Effector memory CD8-positive, alpha-beta T cell (primary cell): ENCODE data around the gene PDLIM5.
"Not testable (repeated sequence)": the region's sequence is repeated elsewhere in the genome, so short reads cannot be mapped to it uniquely, and the experiment has no call there.

Experiments
- ATAC-seq: fragments of 150-1000 bp; cut with Tn5 transposase; replicated peaks from 2 replicates; pipeline ENCODE4 v1.10.0; 2021; ENCODE audit warnings: mild to moderate bottlenecking, moderate library complexity
- DNase-seq, 3 experiments: peaks; one replicate each; pipeline ENCODE4 v3.0.0; 2021
- H3K27ac Mint-ChIP-seq, 2 donors: one replicate each; pipeline ENCODE4 v1.8.0; 2022; ENCODE audit warnings: mild to moderate bottlenecking in 2 of 2, mixed read lengths in 2 of 2, moderate library complexity in 2 of 2
- H3K27me3 Mint-ChIP-seq, 2 donors: one replicate each; pipeline ENCODE4 v1.8.0; 2022; ENCODE audit warnings: mixed read lengths in 2 of 2
- H3K36me3 Mint-ChIP-seq: one replicate; pipeline ENCODE4 v1.8.0; 2022; ENCODE audit warnings: mild to moderate bottlenecking, moderate library complexity, mixed read lengths; ENCODE audit not compliant: insufficient read depth
- H3K4me1 Mint-ChIP-seq, 2 donors: one replicate each; pipeline ENCODE4 v1.8.0; 2022; ENCODE audit warnings: low read depth in 2 of 2, mixed read lengths in 2 of 2
- H3K4me3 Mint-ChIP-seq, 2 donors: one replicate each; pipeline ENCODE4 v1.8.0; 2022; ENCODE audit warnings: mild to moderate bottlenecking in 2 of 2, mixed read lengths in 2 of 2, moderate library complexity in 2 of 2
- H3K9me3 Mint-ChIP-seq, 2 donors: one replicate each; pipeline ENCODE4 v1.8.0; 2022; ENCODE audit warnings: mixed read lengths in 2 of 2

Gene PDLIM5

DNA sequence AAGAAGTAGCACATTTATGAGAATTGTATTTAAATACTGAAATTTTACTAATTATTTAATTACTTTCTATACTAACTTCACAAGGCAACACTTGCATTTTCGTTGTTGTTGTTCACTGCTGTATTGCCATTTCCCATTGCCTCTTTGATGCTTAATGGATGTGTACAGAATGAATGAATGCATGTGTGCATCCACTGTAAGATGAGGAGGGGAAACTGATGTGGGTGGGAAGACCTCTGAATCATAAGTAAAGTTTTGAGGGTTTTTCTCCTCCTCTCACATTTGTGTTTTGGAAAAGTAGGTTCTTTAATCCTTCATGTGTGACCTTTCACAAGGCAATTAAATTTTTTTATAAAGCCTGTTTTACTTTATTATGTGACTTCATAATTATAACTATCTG, 46.8 kb downstream of the PDLIM5 start:
- Mint-ChIP-seq H3K27me3 (no peaks in the 10 kb centered on the region), H3K27ac (no peak overlapping the region), H3K4me1 (peaks cover 0 to 5% of the 10 kb centered on the region in 2 donors), H3K36me3 (peaks cover 3% of the 10 kb centered on the region), H3K4me3 (no peak overlapping the region), H3K9me3 (no peaks in the 10 kb centered on the region)
- no peak for DNase-seq
- ATAC-seq: no peak

DNA sequence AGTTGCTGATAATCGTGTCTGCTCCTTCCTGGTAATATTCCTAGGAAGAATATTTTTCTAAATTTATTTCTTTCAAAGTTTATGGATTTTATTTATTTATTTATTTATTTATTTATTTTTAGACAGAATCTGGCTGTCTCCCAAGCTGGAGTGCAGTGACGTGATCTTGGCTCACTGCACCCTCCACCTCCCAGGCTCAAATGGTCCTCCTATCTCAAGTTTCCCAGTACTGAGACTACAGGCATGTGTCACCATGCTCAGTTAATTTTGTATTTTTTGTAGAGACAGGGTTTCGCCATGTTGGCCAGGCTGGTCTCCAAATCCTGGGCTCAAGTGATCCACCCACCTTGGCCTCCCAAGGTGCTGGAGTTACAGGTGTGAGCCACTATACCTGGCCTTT, 48.9 kb downstream of the PDLIM5 start:
- ATAC-seq (no peak), DNase-seq (no peak)
- Mint-ChIP-seq H3K4me1 (peaks cover 0 to 5% of the 10 kb centered on the region in 2 donors), H3K4me3 (no peak overlapping the region), H3K27me3 (no peaks in the 10 kb centered on the region), H3K27ac (no peak overlapping the region), H3K9me3 (no peaks in the 10 kb centered on the region), H3K36me3 (no peaks in the 10 kb centered on the region)

GRCh38 chr4:94504545-94504944, 52.8 kb downstream of the PDLIM5 start:
- H3K4me3 Mint-ChIP-seq: no peak overlapping the region
- no peak overlapping the region for H3K27ac Mint-ChIP-seq
- H3K9me3 Mint-ChIP-seq: no peaks in the 10 kb centered on the region
- DNase-seq (no peak), ATAC-seq (no peak)
- peaks cover 2 to 5% of the 10 kb centered on the region in 2 donors for H3K4me1 Mint-ChIP-seq
- H3K36me3 Mint-ChIP-seq: no peaks in the 10 kb centered on the region
- H3K27me3 Mint-ChIP-seq: no peaks in the 10 kb centered on the region

- no peak for ATAC-seq
- H3K9me3 Mint-ChIP-seq: no peaks in the 10 kb centered on the region
- no peaks in the 10 kb centered on the region for H3K27me3 Mint-ChIP-seq
- no peaks in the 10 kb centered on the region for H3K36me3 Mint-ChIP-seq
- no peak for DNase-seq
- H3K27ac Mint-ChIP-seq: no peak overlapping the region
- H3K4me3 Mint-ChIP-seq: no peak overlapping the region
- H3K4me1 Mint-ChIP-seq: peaks cover 2 to 5% of the 10 kb centered on the region in 2 donors
These were observed 55.1 kb downstream of the PDLIM5 start for GRCh38 chr4:94506822-94507221.

DNA sequence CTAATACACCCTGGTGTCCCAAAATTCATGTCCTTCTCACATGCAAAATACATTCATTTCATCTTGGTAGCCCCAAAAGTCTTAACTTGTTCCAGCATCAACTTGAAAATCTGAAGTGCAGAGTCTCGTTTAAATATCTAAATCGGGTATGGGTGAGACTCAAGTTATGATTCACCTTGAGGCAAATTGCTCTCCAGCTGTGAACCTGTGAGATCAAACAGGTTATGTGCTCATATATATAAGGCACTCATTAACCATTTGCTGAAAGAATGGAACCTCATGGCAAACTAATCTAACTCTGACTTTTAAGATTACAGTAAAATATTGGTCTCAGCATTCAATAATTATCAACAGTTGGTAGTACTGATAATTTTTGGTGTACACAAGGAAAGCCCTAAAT, 55.5 kb downstream of the PDLIM5 start:
- Mint-ChIP-seq H3K27me3 (no peaks in the 10 kb centered on the region), H3K36me3 (no peaks in the 10 kb centered on the region), H3K4me3 (no peak overlapping the region), H3K27ac (peak overlapping the region in 1 of 2 donors; percentile 38), H3K9me3 (no peaks in the 10 kb centered on the region), H3K4me1 (peaks cover under 1 to 2% of the 10 kb centered on the region in 2 donors)
- ATAC-seq: no peak
- DNase-seq: no peak

- DNase-seq: no peak
- peak overlapping the region; percentile 38 to 77 for H3K27ac Mint-ChIP-seq
- no peak overlapping the region for H3K4me3 Mint-ChIP-seq
- H3K4me1 Mint-ChIP-seq: peaks cover 2% of the 10 kb centered on the region in 2 donors
- ATAC-seq: no peak
- H3K36me3 Mint-ChIP-seq: no peaks in the 10 kb centered on the region
- no peaks in the 10 kb centered on the region for H3K27me3 Mint-ChIP-seq
- no peaks in the 10 kb centered on the region for H3K9me3 Mint-ChIP-seq
These were observed 56.0 kb downstream of the PDLIM5 start for GRCh38 chr4:94507708-94508107.

GRCh38 chr4:94508296-94508695, 56.6 kb downstream of the PDLIM5 start:
- H3K27me3 Mint-ChIP-seq: no peaks in the 10 kb centered on the region
- no peak for DNase-seq
- H3K27ac Mint-ChIP-seq: peak overlapping the region in 1 of 2 donors; percentile 77
- no peaks in the 10 kb centered on the region for H3K36me3 Mint-ChIP-seq
- no peak for ATAC-seq
- peaks cover 2 to 4% of the 10 kb centered on the region in 2 donors for H3K4me1 Mint-ChIP-seq
- H3K4me3 Mint-ChIP-seq: no peak overlapping the region
- H3K9me3 Mint-ChIP-seq: no peaks in the 10 kb centered on the region

GRCh38 chr4:94508806-94509205, 57.1 kb downstream of the PDLIM5 start:
- ATAC-seq (no peak), DNase-seq (no peak)
- H3K4me1 Mint-ChIP-seq: peaks cover 2 to 9% of the 10 kb centered on the region in 2 donors
- H3K4me3 Mint-ChIP-seq: no peak overlapping the region
- no peaks in the 10 kb centered on the region for H3K9me3 Mint-ChIP-seq
- H3K27me3 Mint-ChIP-seq: no peaks in the 10 kb centered on the region
- no peaks in the 10 kb centered on the region for H3K36me3 Mint-ChIP-seq
- no peak overlapping the region for H3K27ac Mint-ChIP-seq

DNA sequence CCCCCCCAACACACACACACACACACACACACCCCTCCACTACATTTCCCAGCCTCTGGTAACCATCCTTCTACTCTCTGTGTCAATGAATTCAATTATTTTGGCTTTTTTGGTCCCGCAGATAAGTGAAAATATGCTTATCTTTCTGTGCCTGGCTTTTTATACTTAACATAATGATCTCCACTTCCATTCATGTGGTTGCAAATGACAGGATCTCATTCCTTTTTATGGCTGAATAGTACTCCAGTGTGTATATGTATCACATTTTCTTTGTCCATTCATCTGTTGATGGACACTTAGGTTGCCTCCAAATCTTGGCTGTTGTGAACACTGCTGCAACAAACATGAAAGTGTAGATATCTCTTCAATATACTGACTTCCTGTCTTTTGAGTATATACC, 59.8 kb downstream of the PDLIM5 start:
- DNase-seq (no peak), ATAC-seq (no peak)
- Mint-ChIP-seq H3K27me3 (no peaks in the 10 kb centered on the region), H3K4me3 (no peak overlapping the region), H3K4me1 (peaks cover 2 to 13% of the 10 kb centered on the region in 2 donors), H3K27ac (no peak overlapping the region), H3K36me3 (no peaks in the 10 kb centered on the region), H3K9me3 (no peaks in the 10 kb centered on the region)

DNA sequence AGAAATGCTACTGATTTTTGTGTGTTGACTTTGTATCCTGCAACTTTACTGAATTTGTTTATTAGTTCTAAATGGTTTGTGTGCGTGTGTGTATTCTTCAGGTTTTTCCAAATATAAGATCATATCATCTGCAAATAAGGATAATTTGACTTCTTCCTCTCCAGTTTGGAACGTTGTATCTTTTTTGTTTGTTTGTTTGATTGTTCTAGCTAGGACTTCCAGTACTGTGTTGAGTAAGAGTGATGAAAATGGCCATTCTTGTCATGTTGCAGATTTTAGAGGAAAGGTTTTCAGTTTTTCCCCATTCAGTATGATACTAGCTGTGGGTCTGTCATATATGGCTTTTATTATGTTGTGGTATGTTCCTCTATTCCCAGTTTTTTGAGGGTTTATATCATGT, 61.8 kb downstream of the PDLIM5 start:
- H3K4me1 Mint-ChIP-seq: peaks cover 3 to 13% of the 10 kb centered on the region in 2 donors
- not testable (repeated sequence) for H3K27me3 Mint-ChIP-seq, H3K27ac Mint-ChIP-seq, H3K36me3 Mint-ChIP-seq, DNase-seq, ATAC-seq, H3K9me3 Mint-ChIP-seq, H3K4me3 Mint-ChIP-seq

DNA sequence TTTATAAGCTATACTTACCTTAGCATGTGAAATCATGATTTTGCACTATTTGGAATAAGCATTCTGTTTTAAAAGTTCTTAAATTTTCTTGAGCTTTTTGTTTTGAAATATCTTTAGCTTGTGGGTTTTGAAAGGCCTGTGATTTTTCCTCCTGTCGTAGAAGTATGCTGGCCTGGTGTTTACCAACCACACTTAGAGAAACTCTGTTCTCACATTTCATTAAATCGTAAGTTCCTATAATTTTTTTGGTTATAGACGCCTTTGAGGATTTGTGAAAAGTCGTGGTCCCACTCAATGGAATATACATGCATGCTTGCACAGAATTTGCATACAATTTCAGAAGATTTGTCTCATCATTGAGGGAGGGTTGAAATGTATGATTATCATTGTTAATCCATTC, 63.6 kb downstream of the PDLIM5 start:
- no peaks in the 10 kb centered on the region for H3K9me3 Mint-ChIP-seq
- no peak overlapping the region for H3K27ac Mint-ChIP-seq
- H3K4me3 Mint-ChIP-seq: no peak overlapping the region
- peaks cover 8 to 17% of the 10 kb centered on the region in 2 donors for H3K4me1 Mint-ChIP-seq
- no peak for DNase-seq
- H3K36me3 Mint-ChIP-seq: no peaks in the 10 kb centered on the region
- no peaks in the 10 kb centered on the region for H3K27me3 Mint-ChIP-seq
- ATAC-seq: no peak

DNA sequence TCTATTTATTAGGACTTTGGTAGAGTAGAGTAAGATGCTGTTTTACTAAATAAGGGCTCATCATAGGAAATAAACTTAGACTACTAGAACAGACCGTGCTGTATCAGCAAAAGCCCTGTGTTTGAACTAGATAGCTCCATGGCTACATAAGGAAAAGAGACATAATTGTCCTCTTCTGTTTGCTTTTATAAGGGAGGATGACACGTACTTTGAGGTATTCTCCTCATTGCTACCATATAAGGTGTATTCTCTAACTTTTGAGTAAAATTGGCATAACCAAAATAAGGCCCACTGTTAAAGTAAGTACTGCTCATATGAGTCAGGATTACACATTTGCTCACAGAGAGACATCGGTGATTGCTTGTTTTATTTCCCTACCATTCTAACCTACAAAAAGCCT, 64.3 kb downstream of the PDLIM5 start:
- no peak for ATAC-seq
- peaks cover 8 to 18% of the 10 kb centered on the region in 2 donors for H3K4me1 Mint-ChIP-seq
- H3K27ac Mint-ChIP-seq: no peak overlapping the region
- no peaks in the 10 kb centered on the region for H3K9me3 Mint-ChIP-seq
- no peak for DNase-seq
- H3K27me3 Mint-ChIP-seq: no peaks in the 10 kb centered on the region
- H3K4me3 Mint-ChIP-seq: no peak overlapping the region
- no peaks in the 10 kb centered on the region for H3K36me3 Mint-ChIP-seq

DNA sequence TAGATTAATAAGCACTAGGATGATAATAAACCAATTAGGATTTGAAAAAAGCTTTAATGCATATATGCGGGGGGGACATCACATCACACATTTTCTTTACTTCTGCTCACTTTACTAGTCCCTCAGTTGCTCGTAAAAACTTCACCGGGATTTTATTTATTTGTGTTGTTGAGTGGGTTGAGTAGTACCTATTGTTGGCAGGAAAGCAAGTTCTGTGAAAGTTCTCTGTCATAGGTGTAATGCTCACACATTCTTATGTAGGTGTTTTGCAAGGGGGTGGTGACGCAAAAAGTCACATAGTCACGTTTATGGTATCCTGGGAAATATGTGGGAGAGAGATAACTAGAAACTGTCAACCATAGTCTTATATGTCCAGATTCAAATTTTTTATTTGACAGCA, 65.3 kb downstream of the PDLIM5 start:
- no peak overlapping the region for H3K4me3 Mint-ChIP-seq
- no peak for ATAC-seq
- H3K27me3 Mint-ChIP-seq: no peaks in the 10 kb centered on the region
- H3K4me1 Mint-ChIP-seq: peaks cover 8 to 18% of the 10 kb centered on the region in 2 donors
- no peaks in the 10 kb centered on the region for H3K9me3 Mint-ChIP-seq
- no peaks in the 10 kb centered on the region for H3K36me3 Mint-ChIP-seq
- no peak for DNase-seq
- no peak overlapping the region for H3K27ac Mint-ChIP-seq

DNA sequence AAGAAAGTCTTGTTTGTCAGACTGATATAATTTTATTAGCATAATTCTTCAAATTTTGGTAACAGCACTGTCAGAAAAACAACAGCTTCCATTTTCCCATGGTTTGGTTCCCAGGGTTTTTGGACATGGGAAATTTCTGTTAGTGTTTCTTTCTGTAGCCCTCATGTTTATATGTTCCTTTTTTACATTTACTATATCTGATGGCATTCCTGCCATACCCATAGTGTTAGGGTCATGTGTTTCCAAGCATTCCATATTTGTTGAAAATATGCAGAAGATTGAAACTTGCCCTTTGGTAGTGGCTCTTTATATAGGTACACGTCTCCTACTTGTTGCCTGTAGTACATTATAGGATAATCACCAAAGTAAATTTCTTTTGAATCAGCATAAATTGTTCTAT, 65.8 kb downstream of the PDLIM5 start:
- Mint-ChIP-seq H3K4me3 (no peak overlapping the region), H3K4me1 (peaks cover 8 to 18% of the 10 kb centered on the region in 2 donors), H3K27me3 (no peaks in the 10 kb centered on the region), H3K9me3 (no peaks in the 10 kb centered on the region), H3K36me3 (no peaks in the 10 kb centered on the region), H3K27ac (no peak overlapping the region)
- no peak for DNase-seq
- no peak for ATAC-seq

GRCh38 chr4:94519019-94519418, 67.3 kb downstream of the PDLIM5 start:
- H3K27ac Mint-ChIP-seq: no peak overlapping the region
- no peak overlapping the region for H3K4me3 Mint-ChIP-seq
- H3K9me3 Mint-ChIP-seq: no peaks in the 10 kb centered on the region
- H3K36me3 Mint-ChIP-seq: no peaks in the 10 kb centered on the region
- H3K4me1 Mint-ChIP-seq: peaks cover 8% of the 10 kb centered on the region in 2 donors
- DNase-seq (no peak), ATAC-seq (no peak)
- no peaks in the 10 kb centered on the region for H3K27me3 Mint-ChIP-seq
